Gastroesophageal sphincter (tissue), 4 donors: ENCODE results near the gene WDFY3. TPM values are rescaled to one million over a fixed set of nuclear protein-coding genes. Genes with fewer than 3 reads are reported as not detected.
"Not testable (repeated sequence)": the region's sequence is repeated elsewhere in the genome, so short reads cannot be mapped to it uniquely, and the experiment has no call there.

ENCODE experiments used
- ATAC-seq: fragments of 150-250 bp; one replicate; pipeline ENCODE4 v1.9.1; 2016; ENCODE audit warnings: mild to moderate bottlenecking, moderate library complexity
- H3K27ac ChIP-seq, 4 donors: fragments of 200-600 bp; sonication (generic) in 3 of 4; 1 replicate in 3 of 4; 2 replicates in 1 of 4; pipeline ENCODE4 v1.5.1; 2016 to 2019
- H3K27me3 ChIP-seq: fragments of 200-600 bp; sonication (generic); one replicate; pipeline ENCODE4 v1.5.1; 2019
- H3K36me3 ChIP-seq, 2 donors: fragments of 200-600 bp; sonication (generic); one replicate each; pipeline ENCODE4 v1.5.1; 2019; ENCODE audit warnings: control low read depth in 1 of 2
- H3K4me1 ChIP-seq, 3 donors: fragments of 200-600 bp; sonication (generic); 1 replicate in 2 of 3; 2 replicates in 1 of 3; pipeline ENCODE4 v1.5.1; 2016 to 2019; ENCODE audit warnings: control low read depth in 2 of 3
- H3K4me3 ChIP-seq, 2 donors: fragments of 200-600 bp; sonication (generic); one replicate each; pipeline ENCODE4 v1.5.1; 2019; ENCODE audit warnings: mild to moderate bottlenecking in 1 of 2, moderate library complexity in 1 of 2
- H3K9me3 ChIP-seq, 3 donors: fragments of 200-600 bp; sonication (generic); one replicate each; pipeline ENCODE4 v1.5.1; 2017 to 2019; ENCODE audit warnings: control low read depth in 2 of 3
- EP300 ChIP-seq: sonication (generic); formaldehyde crosslinking; IDR thresholded peaks from one replicate; pipeline ENCODE4 v1.6.1; 2017; ENCODE audit warnings: antibody characterized with exemption, mild to moderate bottlenecking
- POLR2A ChIP-seq, 2 donors: fragments of 450-650 bp; IDR thresholded peaks; one replicate each; pipeline ENCODE4 v1.6.1; 2017; ENCODE audit warnings: antibody characterized with exemption in 2 of 2, mild to moderate bottlenecking in 2 of 2, moderate library complexity in 1 of 2
- POLR2AphosphoS5 ChIP-seq: sonication (generic); formaldehyde crosslinking; IDR thresholded peaks from one replicate; pipeline ENCODE4 v1.6.1; 2017; ENCODE audit warnings: antibody characterized with exemption
- WGBS, 2 donors: methylation state at CpG; one replicate each; pipeline ENCODE4 v1.1.5; 2018; ENCODE audit warnings: low coverage in 1 of 2; 5-methylcytosine and 5-hydroxymethylcytosine counted together
- total RNA-seq, 4 donors: library from RNA; depleted of rRNA; stranded (reverse); fragments of >200 nt; gene quantifications; one replicate each; pipeline ENCODE4 v1.1.0, GENCODE V29; 2016
- TF ChIP-seq, protein P1 (sequence below), 4 experiments: fragments of 200-600 bp in 2 of 4; fragments of 450-650 bp in 2 of 4; sonication (generic) in 1 of 4; IDR thresholded peaks; one replicate each; pipeline ENCODE4 v1.5.1; 2017 to 2019; ENCODE audit warnings: antibody characterized with exemption in 4 of 4, mild to moderate bottlenecking in 2 of 4, moderate library complexity in 2 of 4

WDFY3 gene
- total RNA-seq, 4 donors from 2014 or later, result 76.7 to 140 (median 90.1) TPM

DNA sequence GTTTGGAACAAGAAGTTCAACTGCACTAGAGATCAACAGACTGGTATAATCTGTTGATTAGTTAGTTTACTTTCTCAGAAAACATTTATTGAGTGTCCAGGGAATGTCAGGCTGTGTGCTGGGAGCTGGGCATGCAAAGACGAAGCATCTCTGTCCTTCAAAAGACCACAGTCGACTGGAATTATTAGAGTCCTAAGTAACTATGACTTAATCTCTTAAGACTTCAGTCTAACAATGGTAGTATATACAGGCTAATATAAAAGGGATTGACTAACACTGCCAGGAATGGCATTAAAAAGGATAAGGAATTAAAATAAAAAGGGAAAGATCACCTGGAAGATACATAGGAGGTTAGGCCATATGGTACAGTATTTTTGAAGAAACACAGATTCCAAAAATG, 128.7 kb downstream of the WDFY3 start:
- Histone ChIP-seq H3K9me3 (no peaks in the 10 kb centered on the region), H3K4me1 (no peaks in the 10 kb centered on the region), H3K4me3 (no peak overlapping the region), H3K27me3 (no peaks in the 10 kb centered on the region), H3K27ac (no peak overlapping the region), H3K36me3 (peaks cover 0 to 34% of the 10 kb centered on the region in 2 donors)
- TF ChIP-seq, protein P1, sequence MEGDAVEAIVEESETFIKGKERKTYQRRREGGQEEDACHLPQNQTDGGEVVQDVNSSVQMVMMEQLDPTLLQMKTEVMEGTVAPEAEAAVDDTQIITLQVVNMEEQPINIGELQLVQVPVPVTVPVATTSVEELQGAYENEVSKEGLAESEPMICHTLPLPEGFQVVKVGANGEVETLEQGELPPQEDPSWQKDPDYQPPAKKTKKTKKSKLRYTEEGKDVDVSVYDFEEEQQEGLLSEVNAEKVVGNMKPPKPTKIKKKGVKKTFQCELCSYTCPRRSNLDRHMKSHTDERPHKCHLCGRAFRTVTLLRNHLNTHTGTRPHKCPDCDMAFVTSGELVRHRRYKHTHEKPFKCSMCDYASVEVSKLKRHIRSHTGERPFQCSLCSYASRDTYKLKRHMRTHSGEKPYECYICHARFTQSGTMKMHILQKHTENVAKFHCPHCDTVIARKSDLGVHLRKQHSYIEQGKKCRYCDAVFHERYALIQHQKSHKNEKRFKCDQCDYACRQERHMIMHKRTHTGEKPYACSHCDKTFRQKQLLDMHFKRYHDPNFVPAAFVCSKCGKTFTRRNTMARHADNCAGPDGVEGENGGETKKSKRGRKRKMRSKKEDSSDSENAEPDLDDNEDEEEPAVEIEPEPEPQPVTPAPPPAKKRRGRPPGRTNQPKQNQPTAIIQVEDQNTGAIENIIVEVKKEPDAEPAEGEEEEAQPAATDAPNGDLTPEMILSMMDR (IDR thresholded peaks at IDR 0.05), result no peak
- TF ChIP-seq POLR2A (IDR thresholded peaks at IDR 0.05) (no peak), POLR2AphosphoS5 (no peak), EP300 (no peak)
- 53 to 69% methylated on average over 2 of the region's 2 CpGs for WGBS, 2 donors
- no peak for ATAC-seq

DNA sequence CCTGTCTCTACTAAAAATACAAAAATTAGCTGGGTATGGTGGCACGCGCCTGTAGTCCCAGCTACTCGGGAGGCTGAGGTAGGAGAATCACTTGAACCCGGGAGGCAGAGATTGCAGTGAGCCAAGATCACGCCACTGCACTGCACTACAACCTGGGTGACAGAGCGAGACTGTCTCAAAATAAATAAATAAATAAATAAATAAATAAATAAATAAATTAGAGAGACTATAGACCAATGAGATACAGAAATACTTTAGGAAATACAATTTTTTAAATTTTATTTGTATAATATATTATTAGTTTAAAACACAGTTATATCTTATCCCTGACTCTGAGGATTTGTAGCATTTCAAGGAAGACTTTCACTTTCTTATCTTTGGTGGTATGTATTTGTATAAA, 136.9 kb downstream of the WDFY3 start:
- H3K27me3 ChIP-seq, H3K4me1 ChIP-seq, H3K9me3 ChIP-seq, H3K4me3 ChIP-seq, ATAC-seq, H3K27ac ChIP-seq: not testable (repeated sequence)
- 93 to 100% methylated on average over 3 to 6 of the region's 6 CpGs for WGBS, 2 donors
- H3K36me3 ChIP-seq, result peaks cover 0 to 51% of the 10 kb centered on the region in 2 donors

DNA sequence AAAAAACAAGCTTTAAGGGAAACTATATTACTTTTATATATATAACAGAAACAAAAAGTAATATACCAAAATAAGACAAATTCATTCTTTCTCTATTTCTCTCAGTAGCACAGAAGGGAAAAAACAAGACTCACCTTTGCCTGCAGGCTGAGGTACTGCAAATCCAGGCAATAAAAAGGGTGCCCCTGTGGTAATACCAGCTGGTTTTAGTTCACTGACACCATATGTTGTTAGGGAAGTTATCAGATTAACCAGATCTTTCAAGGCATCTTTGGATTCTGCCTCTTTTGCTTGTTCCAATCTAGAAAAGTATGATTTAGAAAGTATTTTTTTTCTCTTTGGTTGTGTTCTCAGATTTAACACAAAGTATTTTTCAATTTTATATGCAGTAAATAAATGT, 139.8 kb downstream of the WDFY3 start:
- TF ChIP-seq EP300 (no peak), POLR2AphosphoS5 (no peak), POLR2A (IDR thresholded peaks at IDR 0.05) (no peak)
- TF ChIP-seq, protein P1 (IDR thresholded peaks at IDR 0.05), result no peak
- Histone ChIP-seq H3K27me3 (no peaks in the 10 kb centered on the region), H3K36me3 (peaks cover 0 to 50% of the 10 kb centered on the region in 2 donors), H3K4me3 (no peak overlapping the region), H3K9me3 (no peaks in the 10 kb centered on the region), H3K27ac (no peak overlapping the region), H3K4me1 (no peaks in the 10 kb centered on the region)
- no peak for ATAC-seq

DNA sequence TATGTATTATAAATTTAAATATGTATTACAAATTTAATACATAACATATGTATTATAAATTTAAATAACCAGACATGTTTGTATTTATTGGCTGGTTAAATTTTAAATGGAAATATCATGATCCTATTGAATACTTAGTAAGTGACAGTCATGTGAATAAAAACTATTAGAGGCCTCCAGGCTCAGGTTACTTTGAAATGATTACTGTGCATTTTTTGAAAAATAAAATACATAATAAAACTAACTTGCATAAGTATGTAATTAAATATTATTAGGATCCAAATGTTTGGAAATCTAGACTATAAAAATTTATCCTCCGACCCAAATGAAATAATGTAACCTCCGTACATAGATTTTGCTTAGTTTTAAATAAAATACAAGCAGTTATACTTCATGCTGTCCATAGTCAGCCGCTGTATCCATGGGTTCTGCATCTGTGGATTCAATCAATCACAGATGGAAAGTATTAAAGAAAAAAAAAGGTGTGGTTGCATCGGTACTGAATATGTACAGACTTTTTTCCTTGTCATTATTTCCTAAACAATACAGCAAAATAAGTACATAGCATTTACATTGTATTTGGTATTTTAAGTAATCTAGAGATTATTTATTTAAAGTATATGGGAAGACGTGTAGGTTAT, 140.7 kb downstream of the WDFY3 start:
- Histone ChIP-seq H3K36me3 (peaks cover 0 to 48% of the 10 kb centered on the region in 2 donors), H3K27ac (no peak overlapping the region), H3K4me3 (no peak overlapping the region), H3K4me1 (no peaks in the 10 kb centered on the region), H3K27me3 (no peaks in the 10 kb centered on the region), H3K9me3 (no peaks in the 10 kb centered on the region)
- 87 to 92% methylated on average over 5 of the region's 5 CpGs for WGBS, 2 donors
- TF ChIP-seq EP300, result no peak
- no peak for TF ChIP-seq POLR2A (IDR thresholded peaks at IDR 0.05)
- TF ChIP-seq, protein P1 (IDR thresholded peaks at IDR 0.05), result no peak
- TF ChIP-seq POLR2AphosphoS5, result no peak
- ATAC-seq, result no peak

DNA sequence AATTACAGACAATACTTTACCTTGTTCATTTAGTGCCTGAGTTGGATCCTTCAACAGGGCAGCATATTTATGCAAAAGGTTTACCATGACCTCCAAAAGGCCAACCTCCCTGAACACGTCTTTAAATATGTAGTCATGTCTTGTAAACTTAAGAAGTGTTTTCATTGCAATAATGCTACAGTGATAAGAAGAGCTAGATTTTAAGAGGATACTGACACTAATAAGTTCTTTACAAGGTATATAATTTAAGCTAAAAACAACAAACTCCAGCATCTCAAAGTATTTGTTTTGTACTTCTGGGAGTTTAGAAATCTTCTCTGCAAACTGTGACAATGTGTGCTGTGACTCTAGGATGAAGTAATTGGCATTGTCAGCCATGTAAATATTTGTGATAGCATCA, 145.4 kb downstream of the WDFY3 start:
- Histone ChIP-seq H3K4me1 (no peaks in the 10 kb centered on the region), H3K4me3 (no peak overlapping the region), H3K27me3 (no peaks in the 10 kb centered on the region), H3K36me3 (peaks cover 2 to 55% of the 10 kb centered on the region in 2 donors), H3K9me3 (no peaks in the 10 kb centered on the region), H3K27ac (no peak overlapping the region)
- TF ChIP-seq POLR2AphosphoS5 (no peak), POLR2A (IDR thresholded peaks at IDR 0.05) (no peak), EP300 (no peak)
- TF ChIP-seq, protein P1 (IDR thresholded peaks at IDR 0.05), result no peak
- ATAC-seq, result no peak
- 68 to 72% methylated on average over 1 of the region's 1 CpG for WGBS, 2 donors
